ENCODE measurements around the gene SDHA. TPM values are rescaled to one million over a fixed set of nuclear protein-coding genes. Genes with fewer than 3 reads are reported as not detected.
"Not testable (repeated sequence)": the region's sequence is repeated elsewhere in the genome, so short reads cannot be mapped to it uniquely, and the experiment has no call there.

The SDHA gene
- 96.9 TPM for polyA plus RNA-seq (2013)

DNA sequence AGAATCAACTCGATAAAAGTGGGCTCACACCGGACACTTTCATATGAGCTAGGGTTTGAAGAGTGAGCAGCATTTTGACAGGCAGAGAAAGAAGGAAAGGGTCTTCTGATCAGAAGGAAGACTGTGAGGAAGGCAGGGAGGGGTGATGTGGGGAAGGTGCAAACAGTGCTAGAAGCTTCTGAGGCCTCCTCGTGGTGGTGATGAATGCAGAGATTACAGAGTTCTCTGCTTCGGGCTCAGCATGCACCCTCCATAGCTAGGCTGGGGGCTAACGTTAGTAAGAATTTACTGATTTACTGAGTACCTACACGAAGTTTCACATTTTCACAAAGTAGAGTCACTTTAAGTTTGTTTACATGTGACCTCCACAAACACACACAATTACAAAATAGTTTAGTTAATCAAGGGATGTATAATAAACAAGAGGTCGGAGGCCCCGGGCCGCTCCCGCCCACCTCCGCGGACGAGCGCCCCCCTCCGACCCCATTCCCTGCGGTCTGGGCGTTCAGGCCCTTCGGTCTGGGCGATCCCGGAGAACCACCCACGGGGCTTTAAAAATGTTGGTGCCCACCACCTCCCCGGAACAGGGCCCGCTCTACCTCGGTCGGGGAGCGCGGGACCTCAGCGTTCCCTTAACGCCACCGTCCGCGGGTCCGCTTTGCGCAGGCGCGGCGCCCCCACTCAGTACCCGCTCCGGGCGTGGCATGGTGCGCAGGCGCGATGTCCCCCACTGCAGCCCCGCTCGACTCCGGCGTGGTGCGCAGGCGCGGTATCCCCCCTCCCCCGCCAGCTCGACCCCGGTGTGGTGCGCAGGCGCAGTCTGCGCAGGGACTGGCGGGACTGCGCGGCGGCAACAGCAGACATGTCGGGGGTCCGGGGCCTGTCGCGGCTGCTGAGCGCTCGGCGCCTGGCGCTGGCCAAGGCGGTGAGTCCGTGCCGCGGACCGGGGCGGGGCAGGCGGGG is at the start of gene SDHA, which contains the start of gene CCDC127:
SDHA (plus strand) TSS at position 827 of the 963 bp plus-strand sequence; CDS start at position 863, 36 bp downstream.
CCDC127 (minus strand) TSS at position 660 of the 963 bp plus-strand sequence. CDS start 1,304 bp downstream, outside the sequence.
- peak within 1 kb of the TSS; percentile 75 to 96 (median 93) for H3K4me3 ChIP-seq (ENCODE audit: control insufficient read depth in 1 of 7, extremely low read depth in 1 of 7, insufficient read depth in 4 of 7, low read depth in 2 of 7, low read length in 6 of 7)
- not testable (repeated sequence) for H3K27me3 ChIP-seq (replicated peaks in 2 of 5; ENCODE audit: control insufficient read depth in 4 of 5, insufficient read depth in 5 of 5, low read length in 4 of 5); H3K9me3 ChIP-seq (ENCODE audit: control extremely low read depth in 1 of 5, control insufficient read depth in 4 of 5, insufficient read depth in 2 of 5, low read depth in 1 of 5, low read length in 4 of 5)
- CTCF ChIA-PET: interaction anchor here (1.1 to 3.2 kb wide), 4 partner anchors 15 to 30 kb away, joined by 3 to 16 read pairs (median 4); no protein-coding TSS in a partner anchor
- under 1% methylated on average over 60 of the region's 75 CpGs for WGBS (ENCODE audit: insufficient coverage)
- H3K27ac ChIP-seq (ENCODE audit: insufficient read depth in 1 of 2, low read depth in 1 of 2, low read length in 2 of 2, poor library complexity in 1 of 2, severe bottlenecking in 2 of 2): peak within 1 kb of the TSS; percentile 70 to 87
- peaks cover 0 to 11% (median 5%) of the 10 kb centered on the region in 4 experiments for H3K36me3 ChIP-seq (ENCODE audit: control insufficient read depth in 4 of 4, insufficient read depth in 4 of 4, low read length in 3 of 4)
- peak; percentile 92 to 96 (median 94) for DNase-seq
- POLR2A ChIA-PET: interaction anchor here (1.0 to 1.5 kb wide), 2 partner anchors 29 to 64 kb away, joined by 3 to 4 read pairs; no protein-coding TSS in a partner anchor
- H3K4me1 ChIP-seq (ENCODE audit: control extremely low read depth in 1 of 4, control insufficient read depth in 4 of 4, insufficient read depth in 4 of 4, low read length in 3 of 4): peaks cover 0 to 34% (median 14%) of the 10 kb centered on the region in 4 experiments

DNA sequence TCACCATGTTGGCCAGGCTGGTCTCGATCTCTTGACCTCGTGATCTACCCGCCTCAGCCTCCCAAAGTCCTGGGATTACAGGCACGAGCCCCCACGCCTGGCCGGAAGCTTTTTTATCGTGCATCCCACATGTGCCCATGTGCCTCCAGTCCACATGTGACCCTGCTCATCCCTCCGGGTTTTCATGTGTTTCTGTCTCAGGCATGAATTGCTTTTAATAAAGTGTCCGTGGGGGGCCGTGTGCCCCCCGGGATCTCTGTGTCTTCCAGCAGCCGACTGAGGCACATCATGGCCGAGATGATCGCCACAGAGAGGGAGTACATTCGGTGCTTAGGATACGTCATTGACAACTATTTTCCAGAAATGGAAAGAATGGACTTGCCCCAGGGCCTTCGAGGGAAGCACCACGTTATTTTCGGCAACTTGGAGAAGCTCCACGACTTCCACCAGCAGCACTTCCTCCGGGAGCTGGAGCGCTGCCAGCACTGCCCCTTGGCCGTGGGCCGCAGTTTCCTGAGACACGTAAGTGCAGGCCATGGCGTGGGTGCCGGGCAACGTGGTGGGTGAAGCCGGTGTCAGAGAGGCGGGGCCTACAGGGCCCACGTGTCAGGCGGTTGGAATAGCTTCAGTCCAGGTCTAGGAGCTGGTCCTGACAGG is 48.9 kb upstream of the SDHA start:
- H3K4me3 ChIP-seq (ENCODE audit: control insufficient read depth in 1 of 7, extremely low read depth in 1 of 7, insufficient read depth in 4 of 7, low read depth in 2 of 7, low read length in 6 of 7): no peak overlapping the region
- 83% methylated on average over 29 of the region's 32 CpGs for WGBS (ENCODE audit: insufficient coverage)

DNA sequence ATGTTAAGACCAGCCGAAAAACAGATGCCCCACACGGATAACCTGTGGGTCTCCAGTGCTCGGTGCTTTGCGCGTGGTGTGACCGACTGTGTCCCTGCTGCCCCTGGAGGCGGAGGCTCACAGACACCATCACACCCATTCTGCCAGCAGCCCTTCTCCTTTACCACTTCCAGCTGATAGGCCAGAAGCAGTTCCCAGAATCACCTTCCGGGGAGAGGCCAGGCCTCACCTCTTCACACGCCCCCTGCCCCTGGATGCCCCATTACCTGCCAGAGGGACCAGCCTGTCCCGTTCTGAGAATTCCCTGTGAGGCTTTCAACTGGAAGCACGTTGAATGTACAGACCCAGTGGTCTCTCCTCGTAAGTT is 48.4 kb upstream of the SDHA start:
- H3K4me3 ChIP-seq (ENCODE audit: control insufficient read depth in 1 of 7, extremely low read depth in 1 of 7, insufficient read depth in 4 of 7, low read depth in 2 of 7, low read length in 6 of 7): no peak overlapping the region
- no peaks in the 10 kb centered on the region for H3K36me3 ChIP-seq (ENCODE audit: control insufficient read depth in 4 of 4, insufficient read depth in 4 of 4, low read length in 3 of 4)
- H3K27ac ChIP-seq (ENCODE audit: insufficient read depth in 1 of 2, low read depth in 1 of 2, low read length in 2 of 2, poor library complexity in 1 of 2, severe bottlenecking in 2 of 2): no peak overlapping the region
- CTCF ChIA-PET: no interaction called here
- POLR2A ChIA-PET: interaction anchor here (0.5 kb wide), 1 partner anchor 79 kb away, joined by 3 read pairs; no protein-coding TSS in a partner anchor
- DNase-seq: no peak
- H3K27me3 ChIP-seq (replicated peaks in 2 of 5; ENCODE audit: control insufficient read depth in 4 of 5, insufficient read depth in 5 of 5, low read length in 4 of 5): no peaks in the 10 kb centered on the region
- H3K4me1 ChIP-seq (ENCODE audit: control extremely low read depth in 1 of 4, control insufficient read depth in 4 of 4, insufficient read depth in 4 of 4, low read length in 3 of 4): peaks cover 0 to 3% (median 0%) of the 10 kb centered on the region in 4 experiments
- WGBS (ENCODE audit: insufficient coverage): 94% methylated on average over 10 of the region's 12 CpGs
- H3K9me3 ChIP-seq (ENCODE audit: control extremely low read depth in 1 of 5, control insufficient read depth in 4 of 5, insufficient read depth in 2 of 5, low read depth in 1 of 5, low read length in 4 of 5): no peaks in the 10 kb centered on the region

More for the DNA sequence above, 48.9 kb upstream of the SDHA start:
- H3K36me3 ChIP-seq (ENCODE audit: control insufficient read depth in 4 of 4, insufficient read depth in 4 of 4, low read length in 3 of 4): no peaks in the 10 kb centered on the region
- CTCF ChIA-PET: no interaction called here
- no peaks in the 10 kb centered on the region for H3K9me3 ChIP-seq (ENCODE audit: control extremely low read depth in 1 of 5, control insufficient read depth in 4 of 5, insufficient read depth in 2 of 5, low read depth in 1 of 5, low read length in 4 of 5)
- H3K27ac ChIP-seq (ENCODE audit: insufficient read depth in 1 of 2, low read depth in 1 of 2, low read length in 2 of 2, poor library complexity in 1 of 2, severe bottlenecking in 2 of 2): no peak overlapping the region
- DNase-seq: no peak
- peaks cover 0 to 3% (median 0%) of the 10 kb centered on the region in 4 experiments for H3K4me1 ChIP-seq (ENCODE audit: control extremely low read depth in 1 of 4, control insufficient read depth in 4 of 4, insufficient read depth in 4 of 4, low read length in 3 of 4)
- POLR2A ChIA-PET: interaction anchor here (0.5 kb wide), 1 partner anchor 78 kb away, joined by 3 read pairs; no protein-coding TSS in a partner anchor
- H3K27me3 ChIP-seq (replicated peaks in 2 of 5; ENCODE audit: control insufficient read depth in 4 of 5, insufficient read depth in 5 of 5, low read length in 4 of 5): no peaks in the 10 kb centered on the region

DNA sequence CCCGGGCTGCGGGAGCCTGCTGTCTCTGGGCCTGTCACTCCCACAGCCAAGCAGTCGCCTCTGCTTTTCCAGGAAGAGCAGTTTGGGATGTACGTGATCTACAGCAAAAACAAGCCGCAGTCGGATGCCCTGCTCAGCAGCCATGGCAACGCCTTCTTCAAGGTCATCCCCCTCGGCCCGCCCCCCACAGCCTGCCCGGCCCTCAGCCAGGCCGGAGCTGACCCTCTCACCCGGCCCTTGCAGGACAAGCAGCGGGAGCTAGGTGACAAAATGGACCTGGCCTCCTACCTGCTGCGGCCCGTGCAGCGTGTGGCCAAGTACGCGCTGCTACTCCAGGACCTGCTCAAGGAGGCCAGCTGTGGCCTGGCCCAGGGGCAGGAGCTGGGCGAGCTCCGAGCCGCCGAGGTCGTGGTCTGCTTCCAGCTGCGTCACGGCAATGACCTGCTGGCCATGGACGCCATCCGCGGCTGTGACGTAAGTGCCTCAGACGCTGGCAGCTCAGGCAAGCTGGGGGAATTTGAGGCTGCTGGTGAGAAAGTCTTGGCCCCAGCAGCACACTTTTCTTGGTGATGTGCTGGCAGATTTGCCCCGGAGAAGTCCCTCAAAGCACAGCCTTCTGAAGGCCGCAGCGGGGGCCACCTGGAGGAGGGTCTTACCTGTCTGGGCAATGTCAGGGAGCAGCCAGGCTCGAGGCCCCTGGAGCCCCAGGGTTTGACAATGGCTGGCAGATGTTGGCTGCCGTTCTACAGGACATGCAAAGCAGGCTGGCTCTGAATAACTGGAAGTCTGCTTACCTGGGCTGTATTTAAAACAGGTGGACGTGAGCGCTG is 46.9 kb upstream of the SDHA start:
- no peaks in the 10 kb centered on the region for H3K36me3 ChIP-seq (ENCODE audit: control insufficient read depth in 4 of 4, insufficient read depth in 4 of 4, low read length in 3 of 4)
- DNase-seq: no peak
- no peaks in the 10 kb centered on the region for H3K9me3 ChIP-seq (ENCODE audit: control extremely low read depth in 1 of 5, control insufficient read depth in 4 of 5, insufficient read depth in 2 of 5, low read depth in 1 of 5, low read length in 4 of 5)
- H3K27ac ChIP-seq (ENCODE audit: insufficient read depth in 1 of 2, low read depth in 1 of 2, low read length in 2 of 2, poor library complexity in 1 of 2, severe bottlenecking in 2 of 2): no peak overlapping the region
- no peak overlapping the region for H3K4me3 ChIP-seq (ENCODE audit: control insufficient read depth in 1 of 7, extremely low read depth in 1 of 7, insufficient read depth in 4 of 7, low read depth in 2 of 7, low read length in 6 of 7)
- WGBS (ENCODE audit: insufficient coverage): 95% methylated on average over 35 of the region's 37 CpGs
- H3K27me3 ChIP-seq (replicated peaks in 2 of 5; ENCODE audit: control insufficient read depth in 4 of 5, insufficient read depth in 5 of 5, low read length in 4 of 5): no peaks in the 10 kb centered on the region
- ChIA-PET CTCF (interaction anchor here (0.8 to 1.6 kb wide), 2 partner anchors 16 to 17 kb away, joined by 3 to 4 read pairs; no protein-coding TSS in a partner anchor), POLR2A (no interaction called here)
- peaks cover 0 to 3% (median 0%) of the 10 kb centered on the region in 4 experiments for H3K4me1 ChIP-seq (ENCODE audit: control extremely low read depth in 1 of 4, control insufficient read depth in 4 of 4, insufficient read depth in 4 of 4, low read length in 3 of 4)

DNA sequence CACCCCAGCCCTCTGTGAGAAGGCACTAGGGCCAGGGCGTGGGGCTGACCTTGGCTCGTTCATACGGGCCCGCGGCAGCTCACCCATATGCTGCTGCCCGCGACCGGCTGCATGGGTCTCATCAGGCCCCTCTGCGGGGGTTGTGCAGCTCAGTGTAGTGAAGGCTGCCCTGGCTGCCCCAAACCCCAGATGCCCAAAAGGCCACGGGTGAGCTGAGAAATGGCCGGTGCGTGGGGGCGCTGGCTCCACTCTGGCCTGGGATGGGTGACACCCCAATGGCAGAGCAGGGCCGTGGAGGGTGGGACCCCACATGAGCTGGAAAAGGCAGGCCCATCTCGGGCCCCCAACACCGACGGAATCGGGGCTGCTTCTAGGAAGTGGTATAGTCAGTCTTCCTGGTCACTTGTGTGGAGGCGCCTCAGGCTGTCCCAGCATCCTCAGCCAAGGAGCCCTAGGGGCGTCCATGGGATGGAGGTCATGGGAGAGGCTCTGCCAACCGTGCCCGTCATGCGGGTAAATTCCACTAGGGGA is 46.3 kb upstream of the SDHA start:
- CTCF ChIA-PET: interaction anchor here (1.6 kb wide), 1 partner anchor 18 kb away, joined by 4 read pairs; no protein-coding TSS in a partner anchor
- no peak overlapping the region for H3K4me3 ChIP-seq (ENCODE audit: control insufficient read depth in 1 of 7, extremely low read depth in 1 of 7, insufficient read depth in 4 of 7, low read depth in 2 of 7, low read length in 6 of 7)
- H3K27me3 ChIP-seq (replicated peaks in 2 of 5; ENCODE audit: control insufficient read depth in 4 of 5, insufficient read depth in 5 of 5, low read length in 4 of 5): no peaks in the 10 kb centered on the region
- no peak for DNase-seq
- H3K9me3 ChIP-seq (ENCODE audit: control extremely low read depth in 1 of 5, control insufficient read depth in 4 of 5, insufficient read depth in 2 of 5, low read depth in 1 of 5, low read length in 4 of 5): no peaks in the 10 kb centered on the region
- no peak overlapping the region for H3K27ac ChIP-seq (ENCODE audit: insufficient read depth in 1 of 2, low read depth in 1 of 2, low read length in 2 of 2, poor library complexity in 1 of 2, severe bottlenecking in 2 of 2)
- H3K4me1 ChIP-seq (ENCODE audit: control extremely low read depth in 1 of 4, control insufficient read depth in 4 of 4, insufficient read depth in 4 of 4, low read length in 3 of 4): peaks cover 0 to 3% (median 0%) of the 10 kb centered on the region in 4 experiments
- POLR2A ChIA-PET: no interaction called here
- H3K36me3 ChIP-seq (ENCODE audit: control insufficient read depth in 4 of 4, insufficient read depth in 4 of 4, low read length in 3 of 4): no peaks in the 10 kb centered on the region
- 92% methylated on average over 23 of the region's 23 CpGs for WGBS (ENCODE audit: insufficient coverage)

DNA sequence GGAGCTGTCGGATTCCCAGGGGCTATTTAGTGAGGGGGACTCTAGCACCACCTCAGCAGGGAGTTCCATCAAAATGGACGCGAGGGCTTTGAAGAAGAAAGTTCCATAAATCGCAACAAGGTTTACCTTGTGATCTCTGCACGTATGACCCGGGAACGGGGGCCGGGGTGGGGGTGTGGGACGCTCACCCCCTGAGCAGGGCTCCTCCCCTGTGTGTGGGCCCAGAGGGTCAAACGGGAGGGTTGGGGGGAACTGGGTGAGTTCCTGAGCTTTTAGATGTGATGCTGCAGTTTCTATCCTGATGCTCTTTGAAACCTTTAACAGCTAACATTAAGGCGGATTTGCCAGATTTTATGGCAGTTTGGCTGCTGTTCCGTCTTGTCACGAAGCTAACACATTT is 45.7 kb upstream of the SDHA start:
- peaks cover 0 to 3% (median 0%) of the 10 kb centered on the region in 4 experiments for H3K4me1 ChIP-seq (ENCODE audit: control extremely low read depth in 1 of 4, control insufficient read depth in 4 of 4, insufficient read depth in 4 of 4, low read length in 3 of 4)
- WGBS (ENCODE audit: insufficient coverage): 98% methylated on average over 11 of the region's 13 CpGs
- POLR2A ChIA-PET: no interaction called here
- no peaks in the 10 kb centered on the region for H3K9me3 ChIP-seq (ENCODE audit: control extremely low read depth in 1 of 5, control insufficient read depth in 4 of 5, insufficient read depth in 2 of 5, low read depth in 1 of 5, low read length in 4 of 5)
- H3K4me3 ChIP-seq (ENCODE audit: control insufficient read depth in 1 of 7, extremely low read depth in 1 of 7, insufficient read depth in 4 of 7, low read depth in 2 of 7, low read length in 6 of 7): no peak overlapping the region
- no peak for DNase-seq
- CTCF ChIA-PET: interaction anchor here (1.6 kb wide), 1 partner anchor 19 kb away, joined by 4 read pairs; no protein-coding TSS in a partner anchor
- no peaks in the 10 kb centered on the region for H3K27me3 ChIP-seq (replicated peaks in 2 of 5; ENCODE audit: control insufficient read depth in 4 of 5, insufficient read depth in 5 of 5, low read length in 4 of 5)
- H3K27ac ChIP-seq (ENCODE audit: insufficient read depth in 1 of 2, low read depth in 1 of 2, low read length in 2 of 2, poor library complexity in 1 of 2, severe bottlenecking in 2 of 2): no peak overlapping the region
- H3K36me3 ChIP-seq (ENCODE audit: control insufficient read depth in 4 of 4, insufficient read depth in 4 of 4, low read length in 3 of 4): no peaks in the 10 kb centered on the region

Measured in common myeloid progenitor, CD34-positive (primary cell).